Spleen (tissue), 7 donors: ENCODE measurements around the gene PRRT4.

ENCODE experiments used
- CTCF ChIP-seq, 11 experiments: fragments of 200-600 bp in 7 of 11; fragments of 450-650 bp in 4 of 11; sonication (generic) in 4 of 11; IDR thresholded peaks in 8 of 11; conservative IDR thresholded peaks in 3 of 11; 1 replicate in 7 of 11; 2 replicates in 4 of 11; pipeline versions ENCODE4 v1.4.0 to v1.8.0; 2016 to 2021; ENCODE audit warnings: antibody characterized with exemption in 11 of 11, inconsistent platforms in 4 of 11, mild to moderate bottlenecking in 1 of 11
- POLR2AphosphoS5 ChIP-seq, 3 donors: sonication (generic); formaldehyde crosslinking; IDR thresholded peaks; one replicate each; pipeline ENCODE4 v1.5.1; 2017; ENCODE audit warnings: antibody characterized with exemption in 3 of 3
- donor health status: DM: no; HTN: no; CAD: no; lungs with moderate emphysema.
- donor health status: DM: no; HTN: no; CAD: no.
- donor health status: DM: no; HTN: no; CAD: no.

GRCh38 chr7:128303643-128304042 lies 57.8 kb downstream of the PRRT4 start:
- TF ChIP-seq CTCF (IDR thresholded peaks at IDR 0.05 in 8 of 11, conservative IDR thresholded peaks at IDR 0.05 in 3 of 11) = no peak
- TF ChIP-seq POLR2AphosphoS5 (IDR thresholded peaks at IDR 0.05) = no peak
